GM12878 (cell line): ENCODE data around the gene DCC.

Experiments used
- EP300 ChIP-seq, 2 experiments: fragments of 150-350 bp in 1 of 2; IDR thresholded peaks; 2 replicates each; pipeline ENCODE4 v1.6.1; 2011 to 2012; ENCODE audit warnings: low read depth in 2 of 2, low read length in 2 of 2, borderline replicate concordance in 1 of 2, improper control_type of control experiment in 1 of 2, inconsistent platforms in 1 of 2; ENCODE audit not compliant: control insufficient read depth in 1 of 2
- NBN ChIP-seq: fragments of 450-650 bp; IDR thresholded peaks from 2 replicates; pipeline ENCODE4 v1.6.1; 2016
- PML ChIP-seq: IDR thresholded peaks from 2 replicates; pipeline ENCODE4 v1.6.1; 2012; ENCODE audit warnings: low read length, inconsistent platforms
- POLR2A ChIP-seq: IDR thresholded peaks from 2 replicates; pipeline ENCODE4 v1.6.1; 2011; ENCODE audit warnings: low read depth, mild to moderate bottlenecking, low read length
- POLR2AphosphoS5 ChIP-seq: IDR thresholded peaks from 2 replicates; pipeline ENCODE4 v1.6.1; 2011; ENCODE audit warnings: mild to moderate bottlenecking, low read length, inconsistent platforms
- SMAD1 ChIP-seq: fragments of 450-650 bp; IDR thresholded peaks from 2 replicates; pipeline ENCODE4 v1.6.1; 2018; ENCODE audit warnings: mild to moderate bottlenecking, low read depth; ENCODE audit not compliant: partially characterized antibody
- TF ChIP-seq, protein P1 (sequence below): fragments of 450-650 bp; formaldehyde crosslinking; IDR thresholded peaks from 2 replicates; pipeline ENCODE4 v1.4.0; 2020; ENCODE audit warnings: mild to moderate bottlenecking, moderate library complexity

GRCh38 chr18:52370841-52371240 is 30.8 kb downstream of the DCC start:
- no peak for TF ChIP-seq EP300 (IDR thresholded peaks at IDR 0.05; ENCODE audit: borderline replicate concordance in 1 of 2, control insufficient read depth in 1 of 2, low read depth in 2 of 2, low read length in 2 of 2)
- TF ChIP-seq PML = no peak
- TF ChIP-seq POLR2AphosphoS5 = no peak
- TF ChIP-seq, protein P1, sequence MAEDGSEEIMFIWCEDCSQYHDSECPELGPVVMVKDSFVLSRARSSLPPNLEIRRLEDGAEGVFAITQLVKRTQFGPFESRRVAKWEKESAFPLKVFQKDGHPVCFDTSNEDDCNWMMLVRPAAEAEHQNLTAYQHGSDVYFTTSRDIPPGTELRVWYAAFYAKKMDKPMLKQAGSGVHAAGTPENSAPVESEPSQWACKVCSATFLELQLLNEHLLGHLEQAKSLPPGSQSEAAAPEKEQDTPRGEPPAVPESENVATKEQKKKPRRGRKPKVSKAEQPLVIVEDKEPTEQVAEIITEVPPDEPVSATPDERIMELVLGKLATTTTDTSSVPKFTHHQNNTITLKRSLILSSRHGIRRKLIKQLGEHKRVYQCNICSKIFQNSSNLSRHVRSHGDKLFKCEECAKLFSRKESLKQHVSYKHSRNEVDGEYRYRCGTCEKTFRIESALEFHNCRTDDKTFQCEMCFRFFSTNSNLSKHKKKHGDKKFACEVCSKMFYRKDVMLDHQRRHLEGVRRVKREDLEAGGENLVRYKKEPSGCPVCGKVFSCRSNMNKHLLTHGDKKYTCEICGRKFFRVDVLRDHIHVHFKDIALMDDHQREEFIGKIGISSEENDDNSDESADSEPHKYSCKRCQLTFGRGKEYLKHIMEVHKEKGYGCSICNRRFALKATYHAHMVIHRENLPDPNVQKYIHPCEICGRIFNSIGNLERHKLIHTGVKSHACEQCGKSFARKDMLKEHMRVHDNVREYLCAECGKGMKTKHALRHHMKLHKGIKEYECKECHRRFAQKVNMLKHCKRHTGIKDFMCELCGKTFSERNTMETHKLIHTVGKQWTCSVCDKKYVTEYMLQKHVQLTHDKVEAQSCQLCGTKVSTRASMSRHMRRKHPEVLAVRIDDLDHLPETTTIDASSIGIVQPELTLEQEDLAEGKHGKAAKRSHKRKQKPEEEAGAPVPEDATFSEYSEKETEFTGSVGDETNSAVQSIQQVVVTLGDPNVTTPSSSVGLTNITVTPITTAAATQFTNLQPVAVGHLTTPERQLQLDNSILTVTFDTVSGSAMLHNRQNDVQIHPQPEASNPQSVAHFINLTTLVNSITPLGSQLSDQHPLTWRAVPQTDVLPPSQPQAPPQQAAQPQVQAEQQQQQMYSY = no peak
- TF ChIP-seq SMAD1 = no peak
- TF ChIP-seq NBN = no peak
- TF ChIP-seq POLR2A = no peak
